HG03342 (cell line): ENCODE data around the gene KIAA0040.

Experiments used
- ATAC-seq: cut with Tn5 transposase; IDR thresholded peaks from one replicate; pipeline ENCODE4 v1.9.1; 2021; ENCODE audit warnings: mild to moderate bottlenecking, moderate library complexity; ENCODE audit not compliant: unreplicated experiment

Gene KIAA0040

GRCh38 chr1:175192630-175193526, at the start of gene KIAA0040:
Gene KIAA0040 (minus strand): TSS chr1:175192776. CDS start chr1:175161013, 31,763 bp downstream.
- ATAC-seq = peak; percentile 31

- ATAC-seq = no peak
These were observed 44.8 kb upstream of the KIAA0040 start for GRCh38 chr1:175237389-175237788.

GRCh38 chr1:175234639-175235038, 42.1 kb upstream of the KIAA0040 start:
- ATAC-seq = no peak

GRCh38 chr1:175232335-175232734, 39.8 kb upstream of the KIAA0040 start:
- no peak for ATAC-seq

- peak; percentile 32 for ATAC-seq
These were observed 33.2 kb upstream of the KIAA0040 start for GRCh38 chr1:175225805-175226129.

DNA sequence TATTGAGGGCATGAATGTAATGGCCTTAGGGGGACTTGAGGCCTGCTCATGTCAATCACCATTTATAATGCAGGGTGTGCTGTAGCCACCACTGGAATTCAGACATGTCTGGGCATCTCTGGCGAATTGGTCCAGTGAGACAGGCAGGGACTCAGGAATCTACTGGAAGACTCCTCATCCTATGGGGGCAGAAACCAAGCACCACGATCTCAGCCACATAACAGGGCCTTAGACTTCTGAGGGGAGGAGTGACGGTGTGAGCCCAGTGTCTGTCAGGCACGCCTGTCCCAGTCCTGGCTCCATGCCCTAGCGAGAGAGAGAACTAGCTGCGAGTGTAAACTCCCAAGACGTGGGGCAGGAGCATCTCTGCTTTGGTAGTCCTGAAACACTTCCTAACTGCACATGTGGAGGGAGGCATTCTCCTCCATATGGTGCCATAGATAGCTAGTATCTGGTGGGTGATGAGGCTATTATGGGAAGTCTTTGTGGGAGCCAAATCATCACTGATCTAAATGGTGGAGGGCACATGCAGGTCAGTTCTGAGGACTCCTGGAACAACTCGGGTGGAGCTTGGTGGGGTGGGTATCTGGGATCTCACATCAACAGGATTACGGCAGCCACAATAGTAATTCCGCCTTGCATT, 29.8 kb upstream of the KIAA0040 start:
- ATAC-seq = no peak

GRCh38 chr1:175221557-175222175, 29.1 kb upstream of the KIAA0040 start:
- ATAC-seq = no peak

DNA sequence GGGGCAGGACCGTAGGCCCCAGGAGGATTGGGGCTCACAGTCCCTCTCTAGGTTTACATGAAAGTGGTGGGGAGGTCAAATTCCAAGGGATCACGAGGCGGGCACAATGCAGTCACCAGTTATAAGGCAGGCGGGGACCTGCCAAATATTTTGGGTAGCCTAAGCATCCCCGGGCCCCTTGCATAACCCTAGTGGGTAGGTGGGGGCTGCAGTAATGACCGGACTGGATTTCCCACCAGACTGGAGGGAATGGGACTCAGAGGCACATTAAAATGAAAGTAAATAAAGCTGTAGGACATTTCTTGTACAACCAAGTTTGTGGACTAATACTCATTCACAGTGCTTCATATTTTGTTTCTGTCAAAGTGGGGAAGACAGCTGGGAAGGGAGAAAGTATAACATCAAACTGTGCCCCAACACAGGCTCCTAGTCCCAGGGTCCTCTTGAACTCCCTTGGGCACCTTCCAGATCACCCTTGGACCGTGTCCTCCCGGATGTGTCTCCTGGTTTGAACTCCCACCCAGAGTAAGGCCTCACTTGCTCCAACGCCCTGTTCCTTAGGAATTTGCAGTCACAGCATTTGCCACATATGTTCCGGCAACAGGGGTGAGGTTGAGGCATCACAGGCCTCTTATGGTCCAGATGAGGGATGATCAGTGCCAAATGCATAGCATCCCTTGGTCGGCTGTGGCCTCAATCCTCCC, 28.4 kb upstream of the KIAA0040 start:
- ATAC-seq = no peak

DNA sequence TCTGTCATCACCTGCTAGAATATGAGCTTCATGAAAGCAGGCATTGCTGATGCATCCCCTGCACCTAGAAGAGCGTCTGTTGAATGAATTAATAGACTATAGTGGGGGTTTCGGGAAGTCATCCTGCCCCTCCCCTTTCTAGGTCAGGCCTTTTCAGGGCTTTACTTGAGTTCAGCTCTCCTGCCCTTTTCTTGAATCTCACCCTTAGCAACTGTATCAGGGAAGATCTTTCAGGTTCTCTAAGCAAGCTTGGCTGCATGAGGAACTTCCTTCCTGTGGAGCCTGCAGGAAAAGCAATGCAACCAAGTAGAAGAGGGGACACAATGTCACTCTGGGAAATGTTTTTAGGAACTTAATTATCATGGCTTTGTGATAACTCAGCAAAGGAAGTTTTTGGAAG, 27.2 kb upstream of the KIAA0040 start:
- no peak for ATAC-seq

GRCh38 chr1:175218786-175219434, 26.3 kb upstream of the KIAA0040 start:
- ATAC-seq = no peak

GRCh38 chr1:175217721-175218531, 25.4 kb upstream of the KIAA0040 start:
- no peak for ATAC-seq

- ATAC-seq = no peak
These were observed 23.9 kb upstream of the KIAA0040 start for GRCh38 chr1:175216444-175216843.

- no peak for ATAC-seq
These were observed 19.1 kb upstream of the KIAA0040 start for GRCh38 chr1:175211656-175212055.

- ATAC-seq = no peak
These were observed 18.2 kb upstream of the KIAA0040 start for GRCh38 chr1:175210744-175211143.

GRCh38 chr1:175209493-175209921, 16.9 kb upstream of the KIAA0040 start:
- peak; percentile 51 for ATAC-seq

DNA sequence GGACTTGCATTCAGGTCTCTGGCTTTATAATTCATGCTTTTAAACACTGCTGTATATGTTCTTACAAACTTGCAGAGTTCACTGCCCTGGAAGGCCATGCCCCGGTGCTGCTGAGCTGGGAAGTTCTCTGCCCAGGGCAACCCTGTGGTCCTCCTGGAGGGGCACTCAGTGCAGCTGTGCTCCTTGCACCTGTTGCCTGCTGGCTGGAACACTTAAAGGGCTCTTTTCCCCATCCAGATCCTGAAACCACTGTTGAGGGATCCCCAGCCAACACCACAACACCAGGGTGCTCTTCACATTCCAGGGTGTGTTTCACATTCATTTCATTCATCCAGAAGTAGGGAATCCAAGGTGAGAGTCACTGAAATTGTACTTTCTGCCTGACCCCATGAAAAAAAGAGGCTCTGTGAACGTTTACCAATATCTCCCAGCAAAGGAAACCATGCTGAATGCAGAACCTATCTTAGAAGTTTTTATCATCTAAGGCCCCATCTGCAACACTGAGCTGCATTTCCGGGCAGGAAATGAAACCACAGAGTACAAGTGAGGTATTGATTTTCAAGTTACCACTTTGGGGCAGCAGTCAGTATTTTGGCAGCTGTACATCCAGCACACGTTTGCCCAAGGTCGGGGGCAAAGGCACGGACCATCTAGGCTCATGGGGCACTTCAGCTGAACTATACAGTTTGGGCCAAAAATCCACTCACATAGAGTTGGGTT, 16.4 kb upstream of the KIAA0040 start:
- ATAC-seq = peak; percentile 83

DNA sequence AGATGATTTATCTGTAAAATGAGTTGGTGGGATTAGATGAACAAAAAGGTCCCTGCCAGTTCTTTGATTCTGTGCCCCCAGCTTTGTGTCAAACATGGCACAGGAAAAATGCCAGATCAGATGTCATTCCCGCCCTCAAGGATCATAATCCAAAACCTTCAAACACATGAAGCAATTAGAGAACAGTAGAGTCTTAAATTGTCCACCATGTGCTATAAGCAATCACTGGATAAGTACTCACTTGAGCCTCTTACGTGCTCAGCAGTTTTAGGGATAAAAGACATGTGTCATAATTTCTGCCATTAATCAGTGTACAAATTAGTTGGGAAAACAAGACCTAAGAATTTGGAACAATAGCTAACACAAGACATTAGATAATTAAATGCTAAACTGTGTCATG, 15.4 kb upstream of the KIAA0040 start:
- ATAC-seq = no peak

DNA sequence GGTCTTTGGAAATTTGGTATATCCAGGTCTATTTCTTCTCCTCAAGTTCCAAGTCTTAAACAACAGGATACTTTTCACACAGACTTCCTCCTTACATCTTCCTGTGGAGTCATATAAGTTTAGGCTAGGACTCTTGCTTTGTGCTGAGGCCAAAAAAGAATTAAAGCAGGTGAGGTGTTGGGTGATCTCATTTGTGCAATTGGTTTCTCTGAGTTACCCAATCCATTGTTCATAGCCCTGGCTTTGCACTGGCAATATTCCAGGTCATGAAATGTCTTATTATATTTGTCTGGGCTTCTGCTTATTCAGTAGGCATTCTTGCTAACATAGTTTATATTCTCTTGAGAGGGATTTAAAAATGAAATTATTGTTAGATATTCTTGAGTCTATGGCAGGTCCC, 14.1 kb upstream of the KIAA0040 start:
- no peak for ATAC-seq

DNA sequence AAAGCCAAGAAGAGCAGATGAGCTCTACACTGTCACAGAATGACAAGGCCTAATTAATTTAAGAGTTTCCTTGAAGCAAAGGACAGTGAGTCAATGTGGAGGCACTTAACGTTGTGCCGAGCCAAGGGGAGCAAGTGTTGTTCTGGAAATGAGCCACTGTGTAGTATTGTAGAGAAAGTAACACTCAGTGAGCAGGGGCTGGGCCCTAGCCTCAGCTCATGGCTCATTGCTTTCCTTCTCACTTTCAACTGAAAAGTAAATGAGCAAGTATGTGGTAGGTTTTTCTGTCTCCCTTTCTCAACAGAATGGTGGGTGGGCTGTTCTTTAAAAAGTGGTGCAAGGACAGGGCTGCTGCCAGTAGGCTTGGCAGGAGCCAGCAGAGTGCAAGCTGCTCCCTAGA, 11.8 kb upstream of the KIAA0040 start:
- peak; percentile 71 for ATAC-seq
